Melanocyte of skin (primary cell): Measurements from ENCODE around the gene COA3. TPM values are rescaled to one million over a fixed set of nuclear protein-coding genes. Genes with fewer than 3 reads are reported as not detected.

Source experiments
- small RNA-seq, 2 donors: library from RNA; depleted of rRNA; stranded (forward); fragments of <200 nt; gene quantifications; one replicate each; pipeline ENCODE3, GENCODE V24; 2012
- total RNA-seq, 2 donors: library from RNA; depleted of rRNA; stranded (reverse); fragments of >200 nt; gene quantifications; 2 replicates each; pipeline ENCODE4 v1.2.3, GENCODE V29; 2012

Gene COA3
- total RNA-seq, result 10 to 100 TPM; 68.8 to 96.9 TPM

GRCh38 chr17:42798383-42799380 lies at the start of gene COA3, which contains the start of gene CNTD1:
TSS of gene COA3 (minus strand) at chr17:42798704. CDS start at chr17:42798681, 23 bp downstream.
TSS of gene CNTD1 (plus strand) at chr17:42798861. CDS start at chr17:42799068, 207 bp downstream.

GRCh38 chr17:42844271-42844670 lies 45.8 kb upstream of the COA3 start, which contains the start of gene AOC2:
TSS of gene AOC2 (plus strand) at chr17:42844580. CDS start at chr17:42844627, 47 bp downstream.

GRCh38 chr17:42832934-42833766 lies 34.6 kb upstream of the COA3 start, which contains the start of gene PSME3:
TSS of gene PSME3 (plus strand) at chr17:42833397. CDS start at chr17:42833632, 235 bp downstream.

DNA sequence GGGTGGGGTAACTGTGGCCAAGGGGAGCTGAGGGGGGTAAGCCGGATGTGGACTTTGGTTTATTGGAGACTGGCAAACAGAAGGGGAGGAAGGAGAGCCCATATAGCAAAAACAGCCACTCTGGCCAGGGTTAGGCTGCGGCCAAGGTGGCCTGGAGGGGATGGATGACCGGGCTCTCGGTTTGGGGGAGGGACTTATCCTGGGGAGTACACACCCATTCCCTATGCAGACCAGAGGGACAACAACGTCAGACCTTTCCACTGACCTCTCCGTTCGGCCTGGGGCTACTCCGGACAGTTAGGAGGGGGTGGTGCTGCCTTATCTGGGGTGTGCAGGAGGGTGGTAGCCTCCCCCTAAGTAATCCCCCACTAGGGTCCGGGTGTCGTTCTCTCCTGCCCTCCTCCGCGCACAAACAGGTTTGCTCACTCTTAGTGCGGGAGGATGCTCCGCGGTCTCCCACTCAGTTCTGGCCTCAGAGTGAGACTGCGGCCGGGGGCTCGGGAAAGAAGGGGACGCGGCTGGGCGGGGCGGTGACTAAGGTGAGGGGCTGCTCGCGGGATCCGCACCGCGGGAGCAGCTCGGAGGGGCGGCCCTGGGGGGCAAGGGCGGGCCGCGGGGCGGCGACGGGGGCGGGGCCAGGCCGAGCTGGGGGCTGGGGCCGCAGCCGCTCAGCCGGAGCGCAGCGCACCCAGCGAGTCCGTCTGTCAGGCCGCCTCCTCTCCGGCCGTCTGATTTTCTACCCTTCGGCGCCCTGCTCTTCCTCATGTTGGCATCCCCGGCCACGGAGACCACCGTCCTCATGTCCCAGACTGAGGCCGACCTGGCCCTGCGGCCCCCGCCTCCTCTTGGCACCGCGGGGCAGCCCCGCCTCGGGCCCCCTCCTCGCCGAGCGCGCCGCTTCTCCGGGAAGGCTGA lies 18.3 kb downstream of the COA3 start, which contains the start of gene WNK4:
Gene WNK4, plus strand, starts transcription at position 675 of the 915 bp plus-strand sequence. Its CDS starts 89 bp downstream, at position 764.

DNA sequence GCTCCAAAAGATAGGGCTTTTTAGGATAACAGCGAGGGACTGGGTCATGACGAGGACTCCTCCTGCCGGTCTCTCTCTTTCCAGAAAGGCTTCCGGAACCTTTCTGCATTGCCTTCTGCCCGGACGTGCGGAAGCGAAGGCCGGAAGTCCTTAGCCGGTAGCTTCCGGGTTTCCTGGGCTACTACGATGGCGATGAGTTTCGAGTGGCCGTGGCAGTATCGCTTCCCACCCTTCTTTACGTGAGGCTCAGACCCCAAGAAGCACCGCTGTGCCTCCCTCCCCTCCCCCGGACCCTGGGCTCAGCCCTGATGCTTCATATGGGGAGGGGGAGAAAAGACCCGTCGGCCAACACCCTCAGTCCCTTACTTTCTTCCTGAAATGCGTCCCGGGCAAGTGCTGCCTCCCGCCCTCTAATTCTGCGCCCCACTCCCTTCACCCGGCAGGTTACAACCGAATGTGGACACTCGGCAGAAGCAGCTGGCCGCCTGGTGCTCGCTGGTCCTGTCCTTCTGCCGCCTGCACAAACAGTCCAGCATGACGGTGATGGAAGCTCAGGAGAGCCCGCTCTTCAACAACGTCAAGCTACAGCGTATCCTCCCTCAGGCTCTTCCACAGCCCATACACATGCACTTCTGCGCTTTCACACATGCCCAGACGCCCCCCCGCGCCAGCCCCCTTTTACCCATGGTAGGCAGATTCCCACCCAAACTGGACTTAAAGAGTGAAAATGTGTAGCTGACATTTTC lies 25.0 kb downstream of the COA3 start, which contains the start of gene VPS25:
Gene VPS25, plus strand, starts transcription at position 160 of the 746 bp plus-strand sequence. Its CDS starts 27 bp downstream, at position 187.

GRCh38 chr17:42760652-42761581 lies 37.6 kb downstream of the COA3 start, which contains the start of gene RAMP2:
TSS of gene RAMP2 (plus strand) at chr17:42761227. CDS start at chr17:42761262, 35 bp downstream.

Small RNAs within 50 kb of the gene (small RNA-seq; reads per million reads assigned to genes)
- gene HMGN2P15 (0 reads per million in 2 donors), gene MIR6781 (0 reads per million in 2 donors)

Other genes starting within 250 kb of the COA3 start
- 1 to 10 TPM in 1 of 2 donors, under 1 TPM in 1; 1.00 to 1.0 TPM for gene HSD17B1, start 245.8 kb downstream of the COA3 start, total RNA-seq
- 10 to 100 TPM; 19.6 to 32.6 TPM for gene COASY, start 236.6 kb downstream of the COA3 start, total RNA-seq
- gene MLX, start 231.6 kb downstream of the COA3 start, total RNA-seq, result 10 to 100 TPM; 39.6 to 55.3 TPM
- gene PSMC3IP, start 221.0 kb downstream of the COA3 start, total RNA-seq, result 1 to 10 TPM; 7.9 to 9.0 TPM
- 10 to 100 TPM; 69.3 to 91.9 TPM for gene RETREG3, start 189.3 kb downstream of the COA3 start, total RNA-seq
- gene TUBG1, start 189.0 kb downstream of the COA3 start, total RNA-seq, result 100 to 1,000 TPM in 1 of 2 donors, 10 to 100 TPM in 1; 49.2 to 131 TPM
- gene TUBG2, start 139.4 kb downstream of the COA3 start, total RNA-seq, result 10 to 100 TPM; 11.3 to 16.9 TPM
- gene PLEKHH3, start 121.7 kb downstream of the COA3 start, total RNA-seq, result 1 to 10 TPM; 8.3 to 10.0 TPM
- gene CCR10, start 116.9 kb downstream of the COA3 start, total RNA-seq, result 1 to 10 TPM; 1.3 to 1.7 TPM
- gene CNTNAP1, start 116.2 kb downstream of the COA3 start, total RNA-seq, result 10 to 100 TPM in 1 of 2 donors, 1 to 10 TPM in 1; 8.0 to 34.1 TPM
- gene EZH1, start 53.7 kb downstream of the COA3 start, total RNA-seq, result 10 to 100 TPM; 11.0 to 24.8 TPM
- gene RAMP2, start 37.5 kb downstream of the COA3 start, total RNA-seq, result 1 to 10 TPM in 1 of 2 donors, under 1 TPM in 1; 0.67 to 1.0 TPM
- gene VPS25, start 25.3 kb downstream of the COA3 start, total RNA-seq, result 10 to 100 TPM; 63.3 to 73.3 TPM
- gene WNK4, start 18.1 kb downstream of the COA3 start, total RNA-seq, result not detected
- gene CNTD1, start 157 bp upstream of the COA3 start, total RNA-seq, result under 1 TPM in 1 of 2 donors, not detected in 1; under 0.01 TPM
- 10 to 100 TPM; 68.8 to 94.9 TPM for gene BECN1, start 25.6 kb upstream of the COA3 start, total RNA-seq
- gene PSME3, start 34.7 kb upstream of the COA3 start, total RNA-seq, result 100 to 1,000 TPM; 113 to 178 TPM
- gene AOC2, start 45.9 kb upstream of the COA3 start, total RNA-seq, result 1 to 10 TPM in 1 of 2 donors, under 1 TPM in 1; 1.00 to 1.0 TPM
- gene AOC3, start 52.5 kb upstream of the COA3 start, total RNA-seq, result under 1 TPM; under 0.01 TPM
- gene G6PC1, start 102.1 kb upstream of the COA3 start, total RNA-seq, result not detected
- 10 to 100 TPM; 12.4 to 12.7 TPM for gene AARSD1, start 165.8 kb upstream of the COA3 start, total RNA-seq
- under 1 TPM; 0.33 to 0.34 TPM for gene PTGES3L, start 181.4 kb upstream of the COA3 start, total RNA-seq
- 1 to 10 TPM; 7.6 to 8.0 TPM for gene RUNDC1, start 181.9 kb upstream of the COA3 start, total RNA-seq
- gene RPL27, start 199.7 kb upstream of the COA3 start, total RNA-seq, result 1,000 to 10,000 TPM in 1 of 2 donors, 100 to 1,000 TPM in 1; 783 to 1,366 TPM
- gene IFI35, start 208.1 kb upstream of the COA3 start, total RNA-seq, result 100 to 1,000 TPM; 167 to 255 TPM
- 100 to 1,000 TPM; 400 to 703 TPM for gene VAT1, start 223.7 kb upstream of the COA3 start, total RNA-seq
- gene RND2, start 226.5 kb upstream of the COA3 start, total RNA-seq, result under 1 TPM; 0.33 to 0.34 TPM